ENCODE data around the gene ZNF649. TPM values are rescaled to one million over a fixed set of nuclear protein-coding genes. Genes with fewer than 3 reads are reported as not detected.

ZNF649 gene
- total and polyA plus RNA-seq, 2 experiments from 2014 or later, result 4.9 to 13.6 TPM

- H4K20me1 ChIP-seq (ENCODE audit: insufficient read depth, poor library complexity, severe bottlenecking), result no peaks in the 10 kb centered on the region
- 100% methylated on average over 3 of the region's 3 CpGs for WGBS (ENCODE audit: low lambda C conversion rate, missing lambda C conversion rate)
- no peak for DNase-seq (ENCODE audit: low spot score)
- H3K27me3 ChIP-seq, result no peaks in the 10 kb centered on the region
- H3K9me3 ChIP-seq (ENCODE audit: low read depth), result peaks cover 33% of the 10 kb centered on the region
- no peaks in the 10 kb centered on the region for H3K4me1 ChIP-seq (ENCODE audit: insufficient read depth)
- no peak overlapping the region for H3K4me2 ChIP-seq
- H3K27ac ChIP-seq, result no peak overlapping the region
- H3K4me3 ChIP-seq, result no peak overlapping the region
- no peaks in the 10 kb centered on the region for H3K79me2 ChIP-seq
- H2AFZ ChIP-seq, result no peak overlapping the region
- TF ChIP-seq EZH2 (IDR thresholded peaks at IDR 0.05; ENCODE audit: borderline replicate concordance) (no peak), EZH2phosphoT487 (IDR thresholded peaks at IDR 0.05; ENCODE audit: low read depth, severe bottlenecking, unreplicated experiment) (no peak), CTCF (IDR thresholded peaks at IDR 0.05; ENCODE audit: poor library complexity) (no peak)
- H3K36me3 ChIP-seq (replicated peaks; ENCODE audit: insufficient read depth, low read depth), result peaks cover 16% of the 10 kb centered on the region
- H3K9me2 ChIP-seq (replicated peaks; ENCODE audit: insufficient read depth), result no peaks in the 10 kb centered on the region
These were observed 22.3 kb downstream of the ZNF649 start for GRCh38 chr19:51882518-51882917.

GRCh38 chr19:51873097-51873496, 31.7 kb downstream of the ZNF649 start:
- no peak for DNase-seq (ENCODE audit: low spot score)
- Histone ChIP-seq H3K9me2 (replicated peaks; ENCODE audit: insufficient read depth) (no peaks in the 10 kb centered on the region), H3K79me2 (no peaks in the 10 kb centered on the region), H3K4me2 (no peak overlapping the region), H4K20me1 (ENCODE audit: insufficient read depth, poor library complexity, severe bottlenecking) (no peaks in the 10 kb centered on the region), H3K27me3 (no peaks in the 10 kb centered on the region), H3K9me3 (ENCODE audit: low read depth) (peaks cover 51% of the 10 kb centered on the region), H3K4me1 (ENCODE audit: insufficient read depth) (no peaks in the 10 kb centered on the region), H3K27ac (no peak overlapping the region), H3K4me3 (no peak overlapping the region), H2AFZ (no peak overlapping the region), H3K36me3 (replicated peaks; ENCODE audit: insufficient read depth, low read depth) (peaks cover 11% of the 10 kb centered on the region)
- 97% methylated on average over 4 of the region's 4 CpGs for WGBS (ENCODE audit: low lambda C conversion rate, missing lambda C conversion rate)
- TF ChIP-seq EZH2phosphoT487 (IDR thresholded peaks at IDR 0.05; ENCODE audit: low read depth, severe bottlenecking, unreplicated experiment) (no peak), CTCF (IDR thresholded peaks at IDR 0.05; ENCODE audit: poor library complexity) (no peak), EZH2 (IDR thresholded peaks at IDR 0.05; ENCODE audit: borderline replicate concordance) (no peak)

GRCh38 chr19:51861870-51862622, 42.8 kb downstream of the ZNF649 start:
- Histone ChIP-seq H3K27ac (no peak overlapping the region), H3K4me2 (no peak overlapping the region), H3K9me2 (replicated peaks; ENCODE audit: insufficient read depth) (no peaks in the 10 kb centered on the region), H2AFZ (no peak overlapping the region), H3K36me3 (replicated peaks; ENCODE audit: insufficient read depth, low read depth) (no peaks in the 10 kb centered on the region), H3K4me1 (ENCODE audit: insufficient read depth) (no peaks in the 10 kb centered on the region), H4K20me1 (ENCODE audit: insufficient read depth, poor library complexity, severe bottlenecking) (no peaks in the 10 kb centered on the region), H3K27me3 (no peaks in the 10 kb centered on the region), H3K9me3 (ENCODE audit: low read depth) (peaks cover 64% of the 10 kb centered on the region), H3K79me2 (no peaks in the 10 kb centered on the region), H3K4me3 (no peak overlapping the region)
- DNase-seq (ENCODE audit: low spot score), result no peak
- 92% methylated on average over 2 of the region's 2 CpGs for WGBS (ENCODE audit: low lambda C conversion rate, missing lambda C conversion rate)
- TF ChIP-seq EZH2phosphoT487 (IDR thresholded peaks at IDR 0.05; ENCODE audit: low read depth, severe bottlenecking, unreplicated experiment) (no peak), EZH2 (IDR thresholded peaks at IDR 0.05; ENCODE audit: borderline replicate concordance) (no peak), CTCF (IDR thresholded peaks at IDR 0.05; ENCODE audit: poor library complexity) (no peak)

Other genes with a start within 250 kb of the ZNF649 start
- gene SPACA6, start 211.7 kb downstream of the ZNF649 start, total RNA-seq, result 6.9 and 7.2 TPM in 2 replicates
- 13.1 and 17.7 TPM in 2 replicates for gene SPACA6, start 211.7 kb downstream of the ZNF649 start, polyA plus RNA-seq
- gene HAS1, start 181.0 kb downstream of the ZNF649 start, total RNA-seq, result 0.13 TPM in 1 of 2 replicates, not detected in the other
- 0.07 and 1.4 TPM in 2 replicates for gene HAS1, start 181.0 kb downstream of the ZNF649 start, polyA plus RNA-seq
- 0.24 and 0.53 TPM in 2 replicates for gene FPR1, start 153.1 kb downstream of the ZNF649 start, total RNA-seq
- 1.7 and 2.6 TPM in 2 replicates for gene FPR1, start 153.1 kb downstream of the ZNF649 start, polyA plus RNA-seq
- not detected in 2 replicates for gene FPR2, start 143.8 kb downstream of the ZNF649 start, total RNA-seq
- gene FPR2, start 143.8 kb downstream of the ZNF649 start, polyA plus RNA-seq, result not detected in 2 replicates
- gene FPR3, start 109.9 kb downstream of the ZNF649 start, total RNA-seq, result not detected in 2 replicates
- gene FPR3, start 109.9 kb downstream of the ZNF649 start, polyA plus RNA-seq, result not detected in 2 replicates
- 10.4 and 16.3 TPM in 2 replicates for gene ZNF577, start 17.1 kb downstream of the ZNF649 start, total RNA-seq
- gene ZNF577, start 17.1 kb downstream of the ZNF649 start, polyA plus RNA-seq, result 7.4 and 11.1 TPM in 2 replicates
- gene ZNF613, start 22.5 kb upstream of the ZNF649 start, total RNA-seq, result 4.3 and 6.5 TPM in 2 replicates
- gene ZNF613, start 22.5 kb upstream of the ZNF649 start, polyA plus RNA-seq, result 3.8 and 5.2 TPM in 2 replicates
- 3.5 and 4.3 TPM in 2 replicates for gene ZNF350, start 81.8 kb upstream of the ZNF649 start, total RNA-seq
- 3.1 and 5.0 TPM in 2 replicates for gene ZNF350, start 81.8 kb upstream of the ZNF649 start, polyA plus RNA-seq
- gene ZNF615, start 103.2 kb upstream of the ZNF649 start, total RNA-seq, result 11.6 and 17.6 TPM in 2 replicates
- 3.4 and 4.9 TPM in 2 replicates for gene ZNF615, start 103.2 kb upstream of the ZNF649 start, polyA plus RNA-seq
- 10.7 and 10.8 TPM in 2 replicates for gene ZNF614, start 123.4 kb upstream of the ZNF649 start, total RNA-seq
- gene ZNF614, start 123.4 kb upstream of the ZNF649 start, polyA plus RNA-seq, result 4.2 and 5.5 TPM in 2 replicates
- 7.4 and 10.1 TPM in 2 replicates for gene ZNF432, start 143.8 kb upstream of the ZNF649 start, total RNA-seq
- gene ZNF432, start 143.8 kb upstream of the ZNF649 start, polyA plus RNA-seq, result 3.4 and 4.8 TPM in 2 replicates
- 21.8 and 22.7 TPM in 2 replicates for gene ZNF841, start 190.7 kb upstream of the ZNF649 start, total RNA-seq
- 4.1 and 5.2 TPM in 2 replicates for gene ZNF841, start 190.7 kb upstream of the ZNF649 start, polyA plus RNA-seq
- gene ZNF616, start 234.9 kb upstream of the ZNF649 start, total RNA-seq, result 9.1 and 10.7 TPM in 2 replicates
- gene ZNF616, start 234.9 kb upstream of the ZNF649 start, polyA plus RNA-seq, result 4.6 and 7.8 TPM in 2 replicates

Measured in hepatocyte (in vitro differentiated cells).